Measurements from ENCODE around the gene SERPINA1.
A peak's percentile ranks its signal among the peaks of the same experiment; 100 is the strongest.
"Not testable (repeated sequence)": the region's sequence is repeated elsewhere in the genome, so short reads cannot be mapped to it uniquely, and the experiment has no call there.

The SERPINA1 gene

GRCh38 chr14:94388384-94389103 is at the start of gene SERPINA1:
Gene SERPINA1 (minus strand): TSS chr14:94388602. CDS start chr14:94383237, 5,365 bp downstream.
- DNase-seq: no peak

GRCh38 chr14:94428610-94429009 is 40.2 kb upstream of the SERPINA1 start:
- no peak for DNase-seq

GRCh38 chr14:94427016-94427613 is 38.7 kb upstream of the SERPINA1 start:
- no peak for DNase-seq

GRCh38 chr14:94426526-94426925 is 38.1 kb upstream of the SERPINA1 start:
- DNase-seq: no peak

GRCh38 chr14:94424371-94424770 is 36.0 kb upstream of the SERPINA1 start:
- no peak for DNase-seq

GRCh38 chr14:94423453-94424056 is 35.2 kb upstream of the SERPINA1 start:
- peak; percentile 63 to 75 for DNase-seq

- DNase-seq: peak in 1 of 2 experiments; percentile 7
Measured at GRCh38 chr14:94421316-94421715, 32.9 kb upstream of the SERPINA1 start.

GRCh38 chr14:94417497-94418205 is 29.2 kb upstream of the SERPINA1 start:
- not testable (repeated sequence) for DNase-seq

GRCh38 chr14:94412671-94413638 is 24.6 kb upstream of the SERPINA1 start:
- DNase-seq: no peak

GRCh38 chr14:94411638-94412037 is 23.2 kb upstream of the SERPINA1 start:
- no peak for DNase-seq

- DNase-seq: not testable (repeated sequence)
Measured at GRCh38 chr14:94409430-94409829, 21.0 kb upstream of the SERPINA1 start.

- no peak for DNase-seq
Measured at GRCh38 chr14:94408546-94409095, 20.2 kb upstream of the SERPINA1 start.

GRCh38 chr14:94407906-94408305 is 19.5 kb upstream of the SERPINA1 start:
- no peak for DNase-seq

- DNase-seq: no peak
Measured at GRCh38 chr14:94406910-94407309, 18.5 kb upstream of the SERPINA1 start.

- DNase-seq: no peak
Measured at GRCh38 chr14:94405486-94405885, 17.1 kb upstream of the SERPINA1 start.

GRCh38 chr14:94404561-94404960 is 16.2 kb upstream of the SERPINA1 start:
- DNase-seq: no peak

GRCh38 chr14:94403312-94403932 is 15.0 kb upstream of the SERPINA1 start:
- DNase-seq: no peak

GRCh38 chr14:94401083-94401482 is 12.7 kb upstream of the SERPINA1 start:
- DNase-seq: no peak

GRCh38 chr14:94400422-94400841 is 12.0 kb upstream of the SERPINA1 start:
- no peak for DNase-seq

- DNase-seq: no peak
Measured at GRCh38 chr14:94398536-94398935, 10.1 kb upstream of the SERPINA1 start.

- no peak for DNase-seq
Measured at GRCh38 chr14:94398182-94398479, 9.7 kb upstream of the SERPINA1 start.
